Endothelial cell of umbilical vein (primary cell): Measurements from ENCODE around the gene LGALS8. TPM values are rescaled to one million over a fixed set of nuclear protein-coding genes. Genes with fewer than 3 reads are reported as not detected.

Source experiments
- BruUV-seq: library from RNA; stranded (reverse); fragments of 400-500 nt; replicated peaks from 2 replicates; lab custom pipeline; 2021; lab: Mats Ljungman, UMichigan
- CTCF ChIA-PET: fragments of 300-600, 350-600 bp; sonication (Branson Sonifier 250); formaldehyde crosslinking; loops from one replicate; lab custom pipeline; 2021; ENCODE audit warnings: antibody characterized with exemption, inconsistent platforms; lab: Charles Lee
- POLR2A ChIA-PET: fragments of 300-600, 350-600 bp; sonication (Branson Sonifier 250); formaldehyde crosslinking; loops from one replicate; lab custom pipeline; 2021; ENCODE audit warnings: antibody characterized with exemption, inconsistent platforms; lab: Charles Lee
- DNase-seq: peaks from one replicate; pipeline ENCODE4 v3.0.0-alpha.2; 2011; ENCODE audit warnings: low read depth, low spot score
- FAIRE-seq: peaks from 2 replicates; lab custom pipeline; 2011; peaks lifted over from hg19 to GRCh38; lab: Jason Lieb, UNC
- H2AFZ ChIP-seq: 2 replicates; pipeline ENCODE4 v1.6.0; 2012; ENCODE audit warnings: low read depth, low read length, control low read depth, inconsistent platforms
- H3K27ac ChIP-seq: 2 replicates; pipeline ENCODE4 v1.5.1; 2011; ENCODE audit warnings: low read depth, mild to moderate bottlenecking, control low read depth, low read length, moderate library complexity; ENCODE audit not compliant: insufficient read depth
- H3K27me3 ChIP-seq, 2 experiments: 2 replicates each; pipeline versions ENCODE4 v1.6.0 to v1.6.1; 2011; ENCODE audit warnings: low read length in 2 of 2, mixed read lengths in 1 of 2; ENCODE audit not compliant: control insufficient read depth in 2 of 2, insufficient read depth in 2 of 2
- H3K36me3 ChIP-seq, 2 experiments: 2 replicates in 1 of 2; 3 replicates in 1 of 2; pipeline ENCODE4 v1.5.1; 2011; ENCODE audit warnings: low read length in 2 of 2, mild to moderate bottlenecking in 1 of 2, moderate library complexity in 1 of 2; ENCODE audit not compliant: control insufficient read depth in 2 of 2, insufficient read depth in 2 of 2; ENCODE audit errors: extremely low read depth in 1 of 2
- H3K4me1 ChIP-seq: 3 replicates; pipeline ENCODE4 v1.5.1; 2011; ENCODE audit warnings: mild to moderate bottlenecking, low read length; ENCODE audit not compliant: control insufficient read depth, insufficient read depth; ENCODE audit errors: extremely low read depth
- H3K4me2 ChIP-seq: 2 replicates; pipeline ENCODE4 v1.6.1; 2011; ENCODE audit warnings: low read length, control low read depth, mixed read lengths; ENCODE audit not compliant: insufficient read depth
- H3K4me3 ChIP-seq, 3 experiments: fragments of 200-600 bp in 1 of 3; sonication (generic), shearing (Covaris generic) in 1 of 3; replicated peaks in 1 of 3; 2 replicates each; pipeline ENCODE4 v1.5.1; 2011 to 2016; ENCODE audit warnings: control low read depth in 3 of 3, low read length in 3 of 3, mild to moderate bottlenecking in 2 of 3, inconsistent platforms in 1 of 3, low read depth in 1 of 3, moderate library complexity in 1 of 3; ENCODE audit not compliant: insufficient read depth in 1 of 3
- H3K79me2 ChIP-seq: 2 replicates; pipeline ENCODE4 v1.6.0; 2012; ENCODE audit warnings: low read length, inconsistent platforms; ENCODE audit not compliant: control insufficient read depth, insufficient read depth
- H3K9ac ChIP-seq: replicated peaks from 2 replicates; pipeline ENCODE3; 2011; ENCODE audit warnings: low read length, control low read depth; ENCODE audit not compliant: insufficient read depth; ENCODE audit errors: extremely low read depth
- H3K9me1 ChIP-seq: replicated peaks from 3 replicates; pipeline ENCODE4 v1.6.0; 2011; ENCODE audit warnings: mild to moderate bottlenecking, low read length; ENCODE audit not compliant: control insufficient read depth, insufficient read depth; ENCODE audit errors: extremely low read depth
- H3K9me3 ChIP-seq: replicated peaks from 2 replicates; pipeline ENCODE4 v1.5.1; 2012; ENCODE audit warnings: low read length, inconsistent platforms; ENCODE audit not compliant: control insufficient read depth, insufficient read depth
- H4K20me1 ChIP-seq: replicated peaks from 2 replicates; pipeline ENCODE3; 2011; ENCODE audit warnings: mild to moderate bottlenecking, low read length; ENCODE audit not compliant: control insufficient read depth, insufficient read depth; ENCODE audit errors: extremely low read depth
- CTCF ChIP-seq, 2 donors: IDR thresholded peaks; 1 replicate in 1 of 2; 2 replicates in 1 of 2; pipeline ENCODE4 v1.5.1; 2011; ENCODE audit warnings: low read length in 2 of 2, mild to moderate bottlenecking in 2 of 2, moderate library complexity in 2 of 2, control low read depth in 1 of 2, inconsistent platforms in 1 of 2, low read depth in 1 of 2; ENCODE audit not compliant: insufficient read depth in 1 of 2; ENCODE audit errors: extremely low read depth in 1 of 2
- EZH2 ChIP-seq: IDR thresholded peaks from 2 replicates; pipeline ENCODE4 v1.6.1; 2012; ENCODE audit warnings: borderline replicate concordance, low read depth, mild to moderate bottlenecking, moderate library complexity, low read length, inconsistent platforms; ENCODE audit not compliant: severe bottlenecking
- FOS ChIP-seq: IDR thresholded peaks from 2 replicates; pipeline ENCODE4 v1.6.1; 2011; ENCODE audit warnings: mild to moderate bottlenecking, low read length, moderate library complexity, borderline replicate concordance; ENCODE audit not compliant: insufficient read depth
- GATA2 ChIP-seq: IDR thresholded peaks from 2 replicates; pipeline ENCODE4 v1.7.0; 2011; ENCODE audit warnings: low read depth, mild to moderate bottlenecking, moderate library complexity, mixed read lengths, low read length; ENCODE audit not compliant: insufficient read length, insufficient read depth
- JUN ChIP-seq: IDR thresholded peaks from 2 replicates; pipeline ENCODE4 v1.6.1; 2011; ENCODE audit warnings: borderline replicate concordance, low read depth; ENCODE audit not compliant: insufficient read length, insufficient read depth
- MAX ChIP-seq: IDR thresholded peaks from 2 replicates; pipeline ENCODE4 v1.6.1; 2011; ENCODE audit not compliant: insufficient read depth, insufficient read length
- MYC ChIP-seq: IDR thresholded peaks from one replicate; pipeline ENCODE4 v1.6.1; 2011; ENCODE audit warnings: mild to moderate bottlenecking, low read depth, low read length
- POLR2A ChIP-seq: IDR thresholded peaks from 2 replicates; pipeline ENCODE4 v1.6.1; 2012; ENCODE audit warnings: low read depth, mild to moderate bottlenecking, control low read depth, low read length
- POLR2AphosphoS5 ChIP-seq: IDR thresholded peaks from 2 replicates; pipeline ENCODE4 v1.6.1; 2012; ENCODE audit warnings: low read depth, mild to moderate bottlenecking, control low read depth, low read length, moderate library complexity; ENCODE audit not compliant: insufficient read depth
- dilution Hi-C: fragments of 300-500 bp; cut with MboI; formaldehyde crosslinking; loops from one replicate; pipeline ENCODE4 v1.15.0; 2019; ENCODE audit warnings: low sequenced_read_pairs; ENCODE audit not compliant: extremely low pct_ligation_motif_present
- intact Hi-C: fragments of 100-400 bp; cut with micrococcal nuclease; formaldehyde crosslinking; loops from one replicate; pipeline ENCODE4 v1.10.0; 2022
- polyA plus RNA-seq, 4 experiments: library from polyadenylated mRNA; depleted of rRNA in 3 of 4; stranded (reverse) in 3 of 4; unstranded in 1 of 4; fragments of >200 nt; gene quantifications; 2 replicates each; pipeline versions ENCODE4 v1.2.1 to v1.2.3, GENCODE V29; 2011 to 2012; ENCODE audit warnings: missing spikeins in 1 of 4
- total RNA-seq: library from RNA; stranded (reverse); gene quantifications from 2 replicates; pipeline ENCODE4 v1.2.3, GENCODE V29; 2021

Gene LGALS8
- total and polyA plus RNA-seq, 2 donors (not counting 3 experiments of a cell fraction or from before 2014, with no cell fraction given): 45.6 to 49.9 TPM

- Histone ChIP-seq H3K4me1 (no peaks in the 10 kb centered on the region), H3K27ac (no peak overlapping the region), H3K36me3 (no peaks in the 10 kb centered on the region), H3K9ac (no peak overlapping the region), H3K4me3 (no peak overlapping the region), H3K4me2 (no peak overlapping the region), H3K9me3 (no peaks in the 10 kb centered on the region), H4K20me1 (no peaks in the 10 kb centered on the region), H3K9me1 (no peaks in the 10 kb centered on the region), H2AFZ (no peak overlapping the region), H3K27me3 (no peaks in the 10 kb centered on the region), H3K79me2 (no peaks in the 10 kb centered on the region)
- dilution Hi-C loops: no loop called here
- FAIRE-seq (no peak), DNase-seq (no peak)
- ChIA-PET POLR2A (no interaction called here), CTCF (no interaction called here)
- intact Hi-C loops: no loop called here
- no TSS peak for BruUV-seq
- TF ChIP-seq MYC (no peak), JUN (no peak), CTCF (IDR thresholded peaks at IDR 0.05; ENCODE audit: extremely low read depth in 1 of 2, insufficient read depth in 1 of 2, low read depth in 1 of 2, low read length in 2 of 2) (no peak), POLR2A (no peak), GATA2 (no peak), FOS (no peak), POLR2AphosphoS5 (no peak), EZH2 (no peak), MAX (no peak)
Observed at GRCh38 chr1:236494586-236495466, 29.0 kb upstream of the LGALS8 start.
